GM18505 (cell line): ENCODE data around the gene TRMT10C.
"Not testable (repeated sequence)": the region's sequence is repeated elsewhere in the genome, so short reads cannot be mapped to it uniquely, and the experiment has no call there.

ENCODE experiments used
- ATAC-seq: cut with Tn5 transposase; IDR thresholded peaks from one replicate; pipeline ENCODE4 v1.9.1; 2021; ENCODE audit not compliant: unreplicated experiment
- POLR2A ChIP-seq: IDR thresholded peaks from 4 replicates; pipeline ENCODE4 v1.6.1; 2011; ENCODE audit warnings: borderline replicate concordance; ENCODE audit not compliant: insufficient read depth, insufficient read length; ENCODE audit errors: extremely low read depth

The TRMT10C gene

DNA sequence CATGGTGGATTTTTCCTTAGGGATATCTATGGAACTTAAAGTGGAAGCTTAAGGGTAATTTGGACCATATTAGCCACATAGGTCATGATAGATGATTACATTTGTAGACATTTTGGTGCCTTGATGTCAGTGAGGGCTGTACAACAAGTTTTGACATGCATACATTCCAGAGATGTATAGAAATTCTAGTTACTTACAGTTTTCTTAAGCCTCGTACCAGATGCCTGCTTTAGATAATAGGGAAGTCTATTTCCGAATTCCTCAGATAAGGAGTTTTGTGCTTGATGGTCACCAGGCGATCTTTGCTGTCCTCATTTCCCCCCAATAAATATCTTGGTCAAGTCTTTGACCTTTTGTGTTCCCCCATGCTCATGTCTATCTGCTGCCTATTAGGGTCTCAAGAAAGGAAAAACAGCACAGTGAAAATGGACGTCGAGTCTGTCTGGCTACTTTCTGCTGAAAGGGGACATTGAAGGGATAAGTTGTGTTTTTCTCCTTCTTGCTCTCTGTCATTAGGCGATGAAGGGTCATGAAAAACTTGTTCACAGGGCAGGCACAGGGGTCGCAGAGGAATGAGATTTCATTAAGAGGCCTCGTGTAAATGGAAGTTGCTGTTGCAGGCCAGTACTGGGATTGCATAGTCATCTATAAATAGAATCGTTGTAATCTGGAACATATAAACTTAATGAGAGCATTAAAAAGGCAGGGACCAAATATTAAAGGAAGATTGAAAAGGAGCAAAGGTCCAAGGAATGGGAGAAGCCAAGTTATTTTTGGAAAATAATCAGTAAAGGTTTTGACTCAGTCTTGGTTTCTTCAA lies 28.7 kb upstream of the TRMT10C start:
- no peak for ATAC-seq

DNA sequence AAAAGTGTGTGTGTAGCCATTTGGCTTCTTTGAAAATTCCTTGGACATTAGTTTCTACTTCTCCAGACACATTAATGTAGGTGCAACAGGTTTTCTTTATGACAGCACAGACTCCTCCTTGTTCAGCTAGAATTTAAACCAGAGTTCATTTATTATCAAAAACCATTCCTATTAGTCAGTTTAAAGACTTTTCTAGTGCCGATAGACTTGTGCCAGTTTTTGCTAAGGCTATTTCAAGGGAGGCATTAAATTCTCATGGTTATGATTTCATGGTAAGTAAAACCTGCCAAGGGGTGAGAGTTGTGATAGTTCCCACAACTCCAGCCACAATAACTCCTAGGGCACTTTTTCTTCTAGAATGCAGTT lies 28.1 kb upstream of the TRMT10C start:
- TF ChIP-seq POLR2A = no peak
- ATAC-seq = no peak

More for the DNA sequence above, 28.7 kb upstream of the TRMT10C start:
- no peak for TF ChIP-seq POLR2A

DNA sequence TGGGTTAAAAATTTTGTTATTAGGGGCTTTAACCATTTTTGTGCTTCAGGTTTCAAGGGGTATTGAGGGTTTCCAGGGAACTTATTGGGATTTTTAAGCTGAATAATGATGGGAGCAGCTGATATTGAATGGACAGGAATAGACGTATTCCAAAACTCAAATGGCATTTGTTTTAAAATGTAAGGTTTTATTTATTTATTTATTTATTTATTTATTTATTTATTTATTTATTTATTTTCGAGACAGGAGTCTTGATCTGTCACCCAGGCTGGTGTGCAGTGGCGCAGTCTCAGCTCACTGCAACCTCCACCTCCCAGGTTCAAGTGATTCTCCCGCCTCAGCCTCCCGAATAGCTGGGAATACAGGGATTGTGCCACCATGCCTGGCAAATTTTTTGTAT lies 26.4 kb upstream of the TRMT10C start:
- no peak for ATAC-seq
- no peak for TF ChIP-seq POLR2A

DNA sequence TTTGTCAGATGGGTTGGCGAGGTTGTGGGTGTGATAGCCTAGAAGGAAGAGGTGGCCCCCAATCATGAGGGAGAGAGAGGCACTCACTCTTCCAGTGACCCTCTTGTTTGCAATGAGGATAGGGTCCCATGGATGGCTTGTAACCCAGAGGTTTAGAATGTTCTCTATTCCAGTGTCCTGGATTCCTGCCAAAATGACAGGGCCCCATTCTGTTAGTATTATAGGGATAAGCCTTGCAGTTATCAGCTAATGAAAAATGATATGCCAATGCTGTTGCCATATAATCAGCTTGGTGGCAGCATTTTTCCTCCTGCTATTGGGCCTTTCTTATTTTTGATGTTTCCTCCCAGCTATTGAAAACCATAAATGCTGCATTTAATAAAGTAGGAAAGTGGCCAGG lies 25.4 kb upstream of the TRMT10C start:
- ATAC-seq = no peak
- no peak for TF ChIP-seq POLR2A

DNA sequence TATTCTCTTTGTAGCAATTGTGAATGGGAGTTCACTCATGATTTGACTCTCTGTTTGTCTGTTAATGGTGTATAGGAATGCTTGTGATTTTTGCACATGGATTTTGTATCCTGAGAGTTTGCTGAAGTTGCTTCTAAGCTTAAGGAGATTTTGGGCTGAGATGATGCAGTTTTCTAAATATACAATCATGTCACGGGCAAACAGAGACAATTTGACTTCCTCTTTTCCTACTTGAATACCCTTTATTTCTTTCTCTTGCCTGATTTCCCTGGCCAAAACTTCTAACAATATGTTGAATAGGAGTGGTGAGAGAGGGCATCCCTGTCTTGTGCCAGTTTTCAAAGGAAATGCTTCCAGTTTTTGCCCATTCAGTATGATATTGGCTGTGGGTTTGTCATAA lies 24.7 kb upstream of the TRMT10C start:
- not testable (repeated sequence) for ATAC-seq

DNA sequence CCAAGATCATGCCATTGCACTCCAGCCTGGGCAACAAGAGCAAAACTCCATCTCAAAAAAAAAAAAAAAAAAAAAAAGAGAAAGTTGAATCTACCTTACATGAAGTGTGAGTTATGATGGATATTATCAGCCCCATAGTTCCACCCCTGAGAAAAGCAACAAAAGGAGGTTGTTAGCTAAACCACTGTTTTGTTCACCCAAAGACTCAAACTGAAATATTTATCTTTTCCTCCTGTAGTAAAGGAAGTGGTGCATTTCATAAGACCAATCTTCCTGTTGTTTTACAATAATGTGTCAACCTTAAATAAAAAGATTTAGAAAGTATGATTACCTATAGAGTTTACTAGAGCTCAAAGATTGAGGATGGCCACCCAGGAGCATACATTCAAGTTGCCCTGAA lies 18.7 kb upstream of the TRMT10C start:
- TF ChIP-seq POLR2A = no peak

DNA sequence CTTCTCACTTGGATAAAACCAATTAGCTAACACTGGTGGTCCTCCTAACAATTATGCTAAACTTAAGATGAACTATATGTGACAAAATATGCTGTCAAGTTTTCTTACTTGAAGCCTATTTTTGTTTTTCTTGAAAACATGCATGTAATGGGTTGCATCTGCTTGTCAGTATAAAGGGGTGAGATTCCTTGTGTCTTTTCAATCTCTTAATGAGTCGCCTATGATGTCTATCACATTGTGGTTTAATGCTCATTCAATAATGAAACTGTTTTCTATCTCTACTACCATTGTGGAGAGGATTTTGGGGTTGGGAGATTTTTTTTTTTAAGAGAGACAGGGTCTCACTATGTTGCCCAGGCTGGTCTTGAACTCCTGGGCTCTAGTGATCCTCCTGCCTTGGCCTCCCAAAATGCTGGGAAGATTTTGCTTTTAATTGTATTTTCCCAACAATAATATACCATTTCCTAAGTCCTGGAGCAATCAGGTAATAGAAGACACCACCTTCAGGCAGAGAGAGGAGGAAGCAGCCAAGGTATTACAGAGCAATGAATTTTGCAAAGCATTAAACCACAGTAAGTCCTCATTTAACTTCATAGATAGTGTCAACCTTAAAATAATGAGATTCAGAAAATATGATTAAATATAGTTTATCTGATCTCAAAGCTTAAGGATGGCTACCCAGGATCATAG lies 17.4 kb upstream of the TRMT10C start:
- no peak for TF ChIP-seq POLR2A
- no peak for ATAC-seq

More for the DNA sequence above, 18.7 kb upstream of the TRMT10C start:
- ATAC-seq = no peak

DNA sequence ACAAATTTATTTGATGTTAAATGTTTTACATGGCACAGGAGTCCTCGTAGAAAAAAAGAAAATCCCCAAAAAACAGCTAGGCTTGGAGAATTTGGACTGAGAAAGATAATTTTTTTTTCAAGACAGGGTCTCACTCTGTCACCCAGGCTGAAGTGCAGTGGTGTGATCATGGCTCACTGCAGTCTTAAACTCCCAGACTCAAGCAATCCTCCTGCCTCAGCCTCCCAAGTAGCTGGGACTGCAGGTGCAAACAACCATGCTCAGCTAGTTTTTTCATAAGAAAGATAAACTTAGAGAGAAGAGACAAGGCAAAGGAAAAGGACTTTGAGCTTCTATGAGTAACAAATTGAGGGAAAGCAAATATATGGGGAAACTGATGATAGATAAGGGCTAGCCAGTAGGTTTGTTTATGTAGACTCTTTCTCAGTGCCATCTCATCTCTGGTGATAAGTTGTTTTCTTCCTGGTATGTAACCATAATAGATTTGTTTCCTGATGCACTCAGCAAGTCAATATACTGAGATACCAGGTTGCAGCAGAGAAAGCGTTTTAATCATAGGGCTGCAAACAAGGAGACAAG lies 13.1 kb upstream of the TRMT10C start:
- TF ChIP-seq POLR2A = no peak
- no peak for ATAC-seq

DNA sequence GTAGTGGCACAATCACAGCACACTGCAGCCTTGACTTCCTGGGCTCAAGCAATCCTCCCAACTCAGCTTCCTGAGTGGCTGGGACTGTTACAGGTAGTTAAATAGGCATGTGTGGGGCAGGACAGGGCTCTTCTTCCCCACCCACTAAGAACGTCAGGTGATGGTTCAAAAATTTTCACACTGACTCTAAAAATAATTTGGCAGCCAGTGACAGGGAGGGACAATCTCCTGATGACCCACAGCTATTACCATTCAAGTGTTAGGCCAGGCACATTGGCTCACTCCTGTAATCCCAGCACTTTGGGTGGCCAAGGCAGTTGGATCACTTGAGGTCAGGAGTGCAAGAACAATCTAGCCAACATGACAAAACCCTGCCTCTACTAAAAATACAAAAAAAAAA lies 12.2 kb upstream of the TRMT10C start:
- no peak for TF ChIP-seq POLR2A
- no peak for ATAC-seq

DNA sequence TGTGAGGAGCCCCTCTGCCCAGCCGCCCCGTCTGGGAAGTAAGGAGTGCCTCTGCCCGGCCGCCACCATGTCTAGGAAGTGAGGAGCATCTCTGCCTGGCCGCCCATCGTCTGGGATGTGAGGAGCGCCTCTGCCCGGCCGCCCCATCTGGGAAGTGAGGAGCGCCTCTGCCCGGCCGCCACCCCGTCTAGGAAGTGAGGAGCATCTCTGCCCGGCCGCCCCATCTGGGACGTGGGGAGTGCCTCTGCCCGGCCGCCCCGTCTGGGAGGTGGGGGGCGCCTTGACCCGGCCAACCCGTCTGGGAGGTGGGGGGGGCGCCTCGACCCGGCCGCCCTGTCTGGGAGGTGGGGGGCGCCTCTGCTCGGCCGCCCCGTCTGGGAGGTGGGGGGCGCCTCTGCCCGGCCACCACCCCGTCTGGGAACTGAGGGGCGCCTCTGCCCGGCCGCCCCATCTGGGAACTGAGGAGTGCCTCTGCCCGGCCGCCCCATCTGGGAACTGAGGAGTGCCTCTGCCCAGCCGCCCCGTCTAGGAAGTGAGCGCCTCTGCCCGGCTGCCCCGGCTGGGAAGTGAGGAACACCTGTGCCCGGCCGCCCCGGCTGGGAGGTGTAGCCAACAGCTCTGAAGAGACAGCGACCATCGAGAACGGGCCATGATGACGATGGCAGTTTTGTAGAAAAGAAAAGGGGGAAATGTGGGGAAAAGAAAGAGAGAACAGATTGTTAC lies 10.1 kb upstream of the TRMT10C start:
- ATAC-seq = not testable (repeated sequence)

DNA sequence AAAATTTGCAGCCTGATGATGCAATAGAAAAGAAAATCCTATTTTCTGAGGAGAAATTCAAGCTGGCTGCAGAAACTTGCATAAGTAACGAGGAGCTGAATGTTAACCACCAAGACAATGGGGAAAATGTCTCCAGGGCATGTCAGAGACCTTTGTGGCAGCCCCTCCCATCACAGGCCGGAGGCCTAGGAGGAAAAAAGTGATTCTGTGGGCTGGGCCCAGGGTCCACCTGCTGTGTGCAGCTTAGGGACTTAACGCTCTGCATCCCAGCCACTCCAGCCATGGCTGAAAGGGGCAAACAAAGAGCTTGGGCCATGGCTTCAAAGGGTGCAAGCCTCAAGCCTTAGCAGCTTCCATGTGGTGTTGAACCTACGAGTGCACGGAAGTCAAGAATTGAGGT lies 8.3 kb upstream of the TRMT10C start:
- ATAC-seq = not testable (repeated sequence)

DNA sequence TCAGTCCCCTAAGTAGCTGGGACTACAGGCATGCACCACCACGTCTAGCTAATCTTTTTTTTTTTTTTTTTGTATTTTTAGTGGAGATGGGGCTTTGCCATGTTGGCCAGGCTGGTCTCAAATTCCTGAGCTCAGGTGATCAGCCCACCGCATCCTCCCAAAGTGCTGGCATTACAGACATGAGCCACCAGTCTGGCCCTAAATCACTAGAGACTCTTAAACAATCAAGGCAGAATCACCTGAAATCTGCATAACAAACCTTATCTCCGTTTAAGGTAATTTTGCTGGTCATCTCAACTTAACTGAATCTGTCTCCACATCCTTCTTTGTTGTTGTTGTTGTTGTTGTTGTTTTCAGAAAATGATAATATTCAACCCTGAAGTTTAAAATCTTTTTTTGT lies 5.6 kb upstream of the TRMT10C start:
- no peak for TF ChIP-seq POLR2A
- no peak for ATAC-seq

DNA sequence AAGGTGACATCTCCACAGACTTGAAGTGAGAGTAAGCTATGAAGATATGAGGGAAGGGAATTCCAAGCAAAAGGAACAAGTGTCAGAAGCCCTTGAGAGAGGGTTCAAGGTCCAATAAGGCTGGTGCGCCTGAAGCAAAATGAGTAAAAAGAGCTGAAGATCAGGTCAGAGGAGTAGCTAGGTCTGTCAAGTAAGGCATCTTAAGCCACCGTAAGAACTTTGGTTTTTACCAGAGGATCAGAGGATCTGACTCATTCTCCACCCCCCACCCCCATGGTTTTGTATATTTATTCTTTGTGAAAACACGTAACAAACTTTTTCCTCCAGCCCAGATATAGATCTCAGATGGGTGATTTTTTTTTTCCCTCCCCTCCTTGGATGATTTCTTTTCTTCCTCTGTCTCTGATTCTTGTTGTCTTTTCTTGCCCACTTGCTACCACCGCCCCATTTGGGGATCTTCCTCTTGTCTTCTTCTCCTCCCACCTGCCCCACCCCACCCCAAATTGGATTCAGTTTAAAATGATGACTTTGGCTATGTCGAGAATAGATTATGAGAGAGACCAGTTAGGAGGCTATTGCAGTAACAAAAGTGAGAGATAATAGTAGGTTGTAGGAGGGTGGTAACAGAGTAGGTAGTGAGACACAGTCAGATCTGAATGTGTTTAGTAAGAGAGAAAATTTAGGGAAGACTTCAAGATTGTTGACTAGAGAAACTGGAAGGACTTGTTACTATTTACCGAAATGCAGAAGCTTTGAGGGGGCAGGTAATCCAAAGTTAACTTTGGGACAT lies 6.1 kb downstream of the TRMT10C start:
- TF ChIP-seq POLR2A = no peak

More for the DNA sequence above, 6.1 kb downstream of the TRMT10C start:
- ATAC-seq = no peak
